K562 (cell line): ENCODE results near the gene HNF4A. TPM values are rescaled to one million over a fixed set of nuclear protein-coding genes. Genes with fewer than 3 reads are reported as not detected.

Experiments
- NR3C1 ChIP-seq: sonication (generic); formaldehyde crosslinking; IDR thresholded peaks from 2 replicates; pipeline ENCODE4 v1.8.1; 2022; ENCODE audit warnings: missing genetic modification reagents
- RBM25 ChIP-seq: fragments of 200-400 bp; formaldehyde crosslinking; IDR thresholded peaks from 2 replicates; pipeline ENCODE4 v1.6.1; 2018; ENCODE audit warnings: low read length, low read depth, moderate library complexity; ENCODE audit not compliant: severe bottlenecking
- TAF1 ChIP-seq: IDR thresholded peaks from 2 replicates; pipeline ENCODE4 v1.6.1; 2011; ENCODE audit warnings: mild to moderate bottlenecking, low read length, moderate library complexity; ENCODE audit not compliant: insufficient read depth, control insufficient read depth, severe bottlenecking; ENCODE audit errors: extremely low read depth
- polyA plus RNA-seq, 8 experiments: library from polyadenylated mRNA; depleted of rRNA in 4 of 8; stranded (reverse) in 5 of 8; unstranded in 3 of 8; fragments of >200 nt; fragmentation: Nextera tagmentation in 2 of 8; fragmentation: Illumina TruSeq in 1 of 8; extraction: Ambion mirVana in 2 of 8; extraction: Trizol in 1 of 8; gene quantifications; 2 replicates each; pipeline versions ENCODE4 v1.2.1 to v1.2.3, GENCODE V29; 2011 to 2014; ENCODE audit warnings: inconsistent platforms in 1 of 8, missing spikeins in 1 of 8
- total RNA-seq, 7 experiments: library from RNA; depleted of rRNA in 6 of 7; stranded (reverse); fragments of >200 nt in 6 of 7; fragmentation: Illumina TruSeq in 2 of 7; extraction: Trizol in 2 of 7; gene quantifications; 2 replicates each; pipeline versions ENCODE4 v1.2.1 to v1.2.3, GENCODE V29; 2011 to 2021; ENCODE audit warnings: low replicate concordance in 1 of 7
- TF ChIP-seq, protein P1 (sequence below), 2 experiments: fragments of 450-650 bp in 1 of 2; sonication (generic) in 1 of 2; formaldehyde crosslinking in 1 of 2; IDR thresholded peaks; 2 replicates each; pipeline versions ENCODE4 v1.7.1 to v1.9.0; 2016 to 2022; ENCODE audit warnings: inconsistent platforms in 1 of 2, mild to moderate bottlenecking in 1 of 2, missing genetic modification reagents in 1 of 2
- TF ChIP-seq, protein P2 (sequence below): fragments of 450-650 bp; IDR thresholded peaks from 2 replicates; pipeline ENCODE4 v1.6.1; 2016; ENCODE audit warnings: mild to moderate bottlenecking, moderate library complexity

Gene HNF4A
- total and polyA plus RNA-seq, 9 of the 15 experiments (the other 6 are each of a cell fraction or from before 2014, with no cell fraction given), result 0.03 to 0.27 (median 0.08) TPM; not detected in 5

DNA sequence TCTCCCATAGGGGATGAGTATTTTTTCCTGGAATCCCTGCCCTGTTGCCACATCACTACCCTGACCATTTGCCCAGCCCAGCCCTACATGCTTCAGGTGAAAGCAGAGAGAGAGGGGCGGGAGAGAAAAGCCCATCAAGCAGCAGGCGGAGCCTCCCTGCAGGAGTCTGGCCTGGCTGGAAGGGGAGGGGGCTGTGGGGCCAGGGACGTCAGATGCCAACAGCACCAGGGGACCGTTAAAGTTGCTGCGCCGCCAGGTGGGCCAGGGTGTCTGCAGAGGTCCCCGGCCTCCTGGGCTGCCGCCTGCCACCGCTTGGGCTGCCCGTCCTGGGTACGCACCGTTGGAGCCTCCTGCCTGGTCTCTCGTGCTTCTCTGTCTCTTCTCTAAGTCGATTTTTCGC is 19.4 kb upstream of the HNF4A start (continued):
- TF ChIP-seq, protein P1, sequence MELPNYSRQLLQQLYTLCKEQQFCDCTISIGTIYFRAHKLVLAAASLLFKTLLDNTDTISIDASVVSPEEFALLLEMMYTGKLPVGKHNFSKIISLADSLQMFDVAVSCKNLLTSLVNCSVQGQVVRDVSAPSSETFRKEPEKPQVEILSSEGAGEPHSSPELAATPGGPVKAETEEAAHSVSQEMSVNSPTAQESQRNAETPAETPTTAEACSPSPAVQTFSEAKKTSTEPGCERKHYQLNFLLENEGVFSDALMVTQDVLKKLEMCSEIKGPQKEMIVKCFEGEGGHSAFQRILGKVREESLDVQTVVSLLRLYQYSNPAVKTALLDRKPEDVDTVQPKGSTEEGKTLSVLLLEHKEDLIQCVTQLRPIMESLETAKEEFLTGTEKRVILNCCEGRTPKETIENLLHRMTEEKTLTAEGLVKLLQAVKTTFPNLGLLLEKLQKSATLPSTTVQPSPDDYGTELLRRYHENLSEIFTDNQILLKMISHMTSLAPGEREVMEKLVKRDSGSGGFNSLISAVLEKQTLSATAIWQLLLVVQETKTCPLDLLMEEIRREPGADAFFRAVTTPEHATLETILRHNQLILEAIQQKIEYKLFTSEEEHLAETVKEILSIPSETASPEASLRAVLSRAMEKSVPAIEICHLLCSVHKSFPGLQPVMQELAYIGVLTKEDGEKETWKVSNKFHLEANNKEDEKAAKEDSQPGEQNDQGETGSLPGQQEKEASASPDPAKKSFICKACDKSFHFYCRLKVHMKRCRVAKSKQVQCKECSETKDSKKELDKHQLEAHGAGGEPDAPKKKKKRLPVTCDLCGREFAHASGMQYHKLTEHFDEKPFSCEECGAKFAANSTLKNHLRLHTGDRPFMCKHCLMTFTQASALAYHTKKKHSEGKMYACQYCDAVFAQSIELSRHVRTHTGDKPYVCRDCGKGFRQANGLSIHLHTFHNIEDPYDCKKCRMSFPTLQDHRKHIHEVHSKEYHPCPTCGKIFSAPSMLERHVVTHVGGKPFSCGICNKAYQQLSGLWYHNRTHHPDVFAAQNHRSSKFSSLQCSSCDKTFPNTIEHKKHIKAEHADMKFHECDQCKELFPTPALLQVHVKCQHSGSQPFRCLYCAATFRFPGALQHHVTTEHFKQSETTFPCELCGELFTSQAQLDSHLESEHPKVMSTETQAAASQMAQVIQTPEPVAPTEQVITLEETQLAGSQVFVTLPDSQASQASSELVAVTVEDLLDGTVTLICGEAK (IDR thresholded peaks at IDR 0.05), result no peak
- TF ChIP-seq, protein P1 (CRISPR knock-in tag; IDR thresholded peaks at IDR 0.05), result no peak
- TF ChIP-seq RBM25 (no peak), TAF1 (no peak), NR3C1 (no peak)
- TF ChIP-seq, protein P2, sequence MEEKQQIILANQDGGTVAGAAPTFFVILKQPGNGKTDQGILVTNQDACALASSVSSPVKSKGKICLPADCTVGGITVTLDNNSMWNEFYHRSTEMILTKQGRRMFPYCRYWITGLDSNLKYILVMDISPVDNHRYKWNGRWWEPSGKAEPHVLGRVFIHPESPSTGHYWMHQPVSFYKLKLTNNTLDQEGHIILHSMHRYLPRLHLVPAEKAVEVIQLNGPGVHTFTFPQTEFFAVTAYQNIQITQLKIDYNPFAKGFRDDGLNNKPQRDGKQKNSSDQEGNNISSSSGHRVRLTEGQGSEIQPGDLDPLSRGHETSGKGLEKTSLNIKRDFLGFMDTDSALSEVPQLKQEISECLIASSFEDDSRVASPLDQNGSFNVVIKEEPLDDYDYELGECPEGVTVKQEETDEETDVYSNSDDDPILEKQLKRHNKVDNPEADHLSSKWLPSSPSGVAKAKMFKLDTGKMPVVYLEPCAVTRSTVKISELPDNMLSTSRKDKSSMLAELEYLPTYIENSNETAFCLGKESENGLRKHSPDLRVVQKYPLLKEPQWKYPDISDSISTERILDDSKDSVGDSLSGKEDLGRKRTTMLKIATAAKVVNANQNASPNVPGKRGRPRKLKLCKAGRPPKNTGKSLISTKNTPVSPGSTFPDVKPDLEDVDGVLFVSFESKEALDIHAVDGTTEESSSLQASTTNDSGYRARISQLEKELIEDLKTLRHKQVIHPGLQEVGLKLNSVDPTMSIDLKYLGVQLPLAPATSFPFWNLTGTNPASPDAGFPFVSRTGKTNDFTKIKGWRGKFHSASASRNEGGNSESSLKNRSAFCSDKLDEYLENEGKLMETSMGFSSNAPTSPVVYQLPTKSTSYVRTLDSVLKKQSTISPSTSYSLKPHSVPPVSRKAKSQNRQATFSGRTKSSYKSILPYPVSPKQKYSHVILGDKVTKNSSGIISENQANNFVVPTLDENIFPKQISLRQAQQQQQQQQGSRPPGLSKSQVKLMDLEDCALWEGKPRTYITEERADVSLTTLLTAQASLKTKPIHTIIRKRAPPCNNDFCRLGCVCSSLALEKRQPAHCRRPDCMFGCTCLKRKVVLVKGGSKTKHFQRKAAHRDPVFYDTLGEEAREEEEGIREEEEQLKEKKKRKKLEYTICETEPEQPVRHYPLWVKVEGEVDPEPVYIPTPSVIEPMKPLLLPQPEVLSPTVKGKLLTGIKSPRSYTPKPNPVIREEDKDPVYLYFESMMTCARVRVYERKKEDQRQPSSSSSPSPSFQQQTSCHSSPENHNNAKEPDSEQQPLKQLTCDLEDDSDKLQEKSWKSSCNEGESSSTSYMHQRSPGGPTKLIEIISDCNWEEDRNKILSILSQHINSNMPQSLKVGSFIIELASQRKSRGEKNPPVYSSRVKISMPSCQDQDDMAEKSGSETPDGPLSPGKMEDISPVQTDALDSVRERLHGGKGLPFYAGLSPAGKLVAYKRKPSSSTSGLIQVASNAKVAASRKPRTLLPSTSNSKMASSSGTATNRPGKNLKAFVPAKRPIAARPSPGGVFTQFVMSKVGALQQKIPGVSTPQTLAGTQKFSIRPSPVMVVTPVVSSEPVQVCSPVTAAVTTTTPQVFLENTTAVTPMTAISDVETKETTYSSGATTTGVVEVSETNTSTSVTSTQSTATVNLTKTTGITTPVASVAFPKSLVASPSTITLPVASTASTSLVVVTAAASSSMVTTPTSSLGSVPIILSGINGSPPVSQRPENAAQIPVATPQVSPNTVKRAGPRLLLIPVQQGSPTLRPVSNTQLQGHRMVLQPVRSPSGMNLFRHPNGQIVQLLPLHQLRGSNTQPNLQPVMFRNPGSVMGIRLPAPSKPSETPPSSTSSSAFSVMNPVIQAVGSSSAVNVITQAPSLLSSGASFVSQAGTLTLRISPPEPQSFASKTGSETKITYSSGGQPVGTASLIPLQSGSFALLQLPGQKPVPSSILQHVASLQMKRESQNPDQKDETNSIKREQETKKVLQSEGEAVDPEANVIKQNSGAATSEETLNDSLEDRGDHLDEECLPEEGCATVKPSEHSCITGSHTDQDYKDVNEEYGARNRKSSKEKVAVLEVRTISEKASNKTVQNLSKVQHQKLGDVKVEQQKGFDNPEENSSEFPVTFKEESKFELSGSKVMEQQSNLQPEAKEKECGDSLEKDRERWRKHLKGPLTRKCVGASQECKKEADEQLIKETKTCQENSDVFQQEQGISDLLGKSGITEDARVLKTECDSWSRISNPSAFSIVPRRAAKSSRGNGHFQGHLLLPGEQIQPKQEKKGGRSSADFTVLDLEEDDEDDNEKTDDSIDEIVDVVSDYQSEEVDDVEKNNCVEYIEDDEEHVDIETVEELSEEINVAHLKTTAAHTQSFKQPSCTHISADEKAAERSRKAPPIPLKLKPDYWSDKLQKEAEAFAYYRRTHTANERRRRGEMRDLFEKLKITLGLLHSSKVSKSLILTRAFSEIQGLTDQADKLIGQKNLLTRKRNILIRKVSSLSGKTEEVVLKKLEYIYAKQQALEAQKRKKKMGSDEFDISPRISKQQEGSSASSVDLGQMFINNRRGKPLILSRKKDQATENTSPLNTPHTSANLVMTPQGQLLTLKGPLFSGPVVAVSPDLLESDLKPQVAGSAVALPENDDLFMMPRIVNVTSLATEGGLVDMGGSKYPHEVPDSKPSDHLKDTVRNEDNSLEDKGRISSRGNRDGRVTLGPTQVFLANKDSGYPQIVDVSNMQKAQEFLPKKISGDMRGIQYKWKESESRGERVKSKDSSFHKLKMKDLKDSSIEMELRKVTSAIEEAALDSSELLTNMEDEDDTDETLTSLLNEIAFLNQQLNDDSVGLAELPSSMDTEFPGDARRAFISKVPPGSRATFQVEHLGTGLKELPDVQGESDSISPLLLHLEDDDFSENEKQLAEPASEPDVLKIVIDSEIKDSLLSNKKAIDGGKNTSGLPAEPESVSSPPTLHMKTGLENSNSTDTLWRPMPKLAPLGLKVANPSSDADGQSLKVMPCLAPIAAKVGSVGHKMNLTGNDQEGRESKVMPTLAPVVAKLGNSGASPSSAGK, result no peak
